Measurements from ENCODE around the gene AOPEP. TPM values are rescaled to one million over a fixed set of nuclear protein-coding genes. Genes with fewer than 3 reads are reported as not detected.

The AOPEP gene
- total and polyA plus RNA-seq, 2 donors (not counting 3 experiments of a cell fraction or from before 2014, with no cell fraction given) = 20.2 to 41.6 TPM

- ChIA-PET CTCF (no interaction called here), POLR2A (no interaction called here)
- peaks cover 19% of the 10 kb centered on the region for H3K4me1 ChIP-seq (ENCODE audit: control insufficient read depth, extremely low read depth, insufficient read depth, low read length)
- no peaks in the 10 kb centered on the region for H3K9me1 ChIP-seq (replicated peaks; ENCODE audit: control insufficient read depth, extremely low read depth, insufficient read depth, low read length)
- no peak overlapping the region for H3K4me2 ChIP-seq (ENCODE audit: insufficient read depth, low read length)
- no peak overlapping the region for H3K4me3 ChIP-seq (replicated peaks in 1 of 3; ENCODE audit: insufficient read depth in 1 of 3, low read depth in 1 of 3, low read length in 3 of 3)
- H3K36me3 ChIP-seq (ENCODE audit: control insufficient read depth in 2 of 2, extremely low read depth in 1 of 2, insufficient read depth in 2 of 2, low read length in 2 of 2) = no peaks in the 10 kb centered on the region
- H3K79me2 ChIP-seq (ENCODE audit: control insufficient read depth, insufficient read depth, low read length) = no peaks in the 10 kb centered on the region
- no peaks in the 10 kb centered on the region for H3K9me3 ChIP-seq (replicated peaks; ENCODE audit: control insufficient read depth, insufficient read depth, low read length)
- DNase-seq (ENCODE audit: low read depth, low spot score) (no peak), FAIRE-seq (no peak)
- no peaks in the 10 kb centered on the region for H3K27me3 ChIP-seq (ENCODE audit: control insufficient read depth in 2 of 2, insufficient read depth in 2 of 2, low read length in 2 of 2)
- TF ChIP-seq POLR2A (IDR thresholded peaks at IDR 0.05; ENCODE audit: low read depth, low read length) (no peak), EZH2 (IDR thresholded peaks at IDR 0.05; ENCODE audit: borderline replicate concordance, low read depth, low read length, severe bottlenecking) (no peak), MAX (IDR thresholded peaks at IDR 0.05; ENCODE audit: insufficient read depth, insufficient read length) (no peak), POLR2AphosphoS5 (IDR thresholded peaks at IDR 0.05; ENCODE audit: insufficient read depth, low read depth, low read length) (no peak), GATA2 (IDR thresholded peaks at IDR 0.05; ENCODE audit: insufficient read depth, insufficient read length, low read depth, low read length) (no peak), FOS (IDR thresholded peaks at IDR 0.05; ENCODE audit: borderline replicate concordance, insufficient read depth, low read length) (no peak), JUN (IDR thresholded peaks at IDR 0.05; ENCODE audit: borderline replicate concordance, insufficient read depth, insufficient read length, low read depth) (no peak), CTCF (IDR thresholded peaks at IDR 0.05; ENCODE audit: extremely low read depth in 1 of 2, insufficient read depth in 1 of 2, low read depth in 1 of 2, low read length in 2 of 2) (no peak), MYC (IDR thresholded peaks at IDR 0.05; ENCODE audit: low read depth, low read length) (no peak)
- no peaks in the 10 kb centered on the region for H4K20me1 ChIP-seq (replicated peaks; ENCODE audit: control insufficient read depth, extremely low read depth, insufficient read depth, low read length)
- H2AFZ ChIP-seq (ENCODE audit: low read depth, low read length) = no peak overlapping the region
- no peak overlapping the region for H3K9ac ChIP-seq (replicated peaks; ENCODE audit: extremely low read depth, insufficient read depth, low read length)
- H3K27ac ChIP-seq (ENCODE audit: insufficient read depth, low read depth, low read length) = no peak overlapping the region
- dilution Hi-C loops (cut with MboI; ENCODE audit: extremely low pct_ligation_motif_present, low sequenced_read_pairs) = no loop called here
- BruUV-seq (replicated peaks) = no TSS peak
- intact Hi-C loops (cut with micrococcal nuclease) = no loop called here
These were observed 218.1 kb downstream of the AOPEP start for GRCh38 chr9:94944626-94945025.

Measured in endothelial cell of umbilical vein (primary cell).